Bronchial epithelial cell (primary cell): ENCODE data around the gene ATP2B3. TPM values are rescaled to one million over a fixed set of nuclear protein-coding genes. Genes with fewer than 3 reads are reported as not detected.

Experiments used
- DNase-seq: peaks from one replicate; pipeline ENCODE4 v3.0.0-alpha.2; 2010; ENCODE audit warnings: low read depth
- FAIRE-seq: peaks from 2 replicates; lab custom pipeline; 2011; peaks lifted over from hg19 to GRCh38; lab: Jason Lieb, UNC
- H3K27me3 ChIP-seq: 2 replicates; pipeline ENCODE4 v1.5.1; 2011; ENCODE audit warnings: low read length; ENCODE audit not compliant: control insufficient read depth, insufficient read depth
- H3K36me3 ChIP-seq: 2 replicates; pipeline ENCODE4 v1.5.1; 2011; ENCODE audit warnings: low read length; ENCODE audit not compliant: control insufficient read depth, insufficient read depth
- H3K4me3 ChIP-seq: 2 replicates; pipeline ENCODE4 v1.5.1; 2011; ENCODE audit warnings: mild to moderate bottlenecking, low read depth, low read length, control low read depth
- CTCF ChIP-seq: IDR thresholded peaks from 2 replicates; pipeline ENCODE4 v1.5.1; 2011; ENCODE audit warnings: mild to moderate bottlenecking, moderate library complexity, low read length, control low read depth, inconsistent platforms; ENCODE audit not compliant: insufficient read depth, severe bottlenecking
- total RNA-seq: library from RNA; depleted of rRNA; stranded (reverse); fragments of >200 nt; gene quantifications from 2 replicates; pipeline ENCODE4 v1.2.1, GENCODE V29; 2014

ATP2B3 gene
- total RNA-seq, 1 donor from 2014 or later = not detected

DNA sequence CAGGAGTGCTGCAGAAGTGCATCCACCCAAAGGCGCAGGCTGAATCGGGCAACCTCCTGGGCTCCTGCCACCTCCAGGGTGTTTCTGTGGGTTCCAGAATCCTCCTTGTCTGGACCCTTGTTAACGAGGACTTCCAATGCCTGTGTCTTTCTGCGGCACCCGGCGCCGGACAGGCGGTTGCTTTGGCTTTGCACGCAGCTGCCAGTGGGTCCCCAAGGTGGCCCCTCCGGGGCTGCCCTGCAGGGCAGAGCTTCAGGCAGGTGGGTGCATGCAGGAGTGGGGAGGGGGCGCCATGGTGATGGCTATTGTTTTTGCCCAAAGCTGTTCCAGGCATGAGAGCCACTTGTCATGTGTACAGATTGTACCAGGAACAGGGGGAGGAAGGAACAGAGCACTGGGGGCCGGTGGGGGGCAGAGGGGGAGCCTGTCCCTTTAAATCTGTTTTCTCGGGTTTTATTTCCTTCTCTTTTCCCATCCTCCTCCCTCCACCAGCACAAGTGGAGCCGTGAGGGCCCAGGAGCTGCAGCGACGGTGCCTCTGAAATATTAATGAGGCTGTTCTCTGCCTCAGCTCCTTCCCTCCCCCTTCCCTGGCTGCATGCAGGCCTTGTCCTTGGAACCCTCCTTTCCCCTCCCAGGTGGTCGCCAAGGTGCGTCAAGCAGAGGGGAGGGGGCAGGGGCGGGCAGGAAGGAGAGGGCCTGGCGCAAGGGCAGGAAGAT lies 13.1 kb downstream of the ATP2B3 start:
- TF ChIP-seq CTCF = no peak
- no peak for FAIRE-seq
- Histone ChIP-seq H3K4me3 (no peak overlapping the region), H3K27me3 (peaks cover 2% of the 10 kb centered on the region), H3K36me3 (no peaks in the 10 kb centered on the region)
- DNase-seq = no peak

DNA sequence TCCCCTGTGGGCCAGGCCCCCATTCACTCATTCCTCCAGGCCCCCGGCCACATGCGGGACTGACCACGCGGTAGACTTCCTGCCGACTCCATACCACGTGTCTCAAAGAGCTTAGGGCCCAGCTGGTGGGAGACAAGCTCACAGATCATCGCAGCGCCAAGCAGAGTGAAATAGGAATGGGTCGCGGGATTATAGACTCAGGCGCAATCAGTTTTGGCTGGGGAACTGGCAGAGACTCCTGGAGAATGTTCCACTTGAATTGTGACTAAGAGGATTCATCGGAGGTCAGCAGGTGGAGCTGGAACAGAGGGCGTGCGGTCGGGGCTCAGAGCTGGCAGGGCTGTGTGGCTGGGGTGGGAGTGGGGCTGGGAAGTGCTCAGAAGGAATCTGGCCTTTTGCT lies 15.6 kb downstream of the ATP2B3 start:
- peaks cover 2% of the 10 kb centered on the region for H3K27me3 ChIP-seq
- FAIRE-seq (no peak), DNase-seq (no peak)
- H3K36me3 ChIP-seq = no peaks in the 10 kb centered on the region
- H3K4me3 ChIP-seq = no peak overlapping the region
- no peak for TF ChIP-seq CTCF

- no peak for TF ChIP-seq CTCF
- Histone ChIP-seq H3K4me3 (no peak overlapping the region), H3K27me3 (no peaks in the 10 kb centered on the region), H3K36me3 (no peaks in the 10 kb centered on the region)
- DNase-seq (no peak), FAIRE-seq (no peak)
Measured at GRCh38 chrX:153537080-153537479, 19.6 kb downstream of the ATP2B3 start.

DNA sequence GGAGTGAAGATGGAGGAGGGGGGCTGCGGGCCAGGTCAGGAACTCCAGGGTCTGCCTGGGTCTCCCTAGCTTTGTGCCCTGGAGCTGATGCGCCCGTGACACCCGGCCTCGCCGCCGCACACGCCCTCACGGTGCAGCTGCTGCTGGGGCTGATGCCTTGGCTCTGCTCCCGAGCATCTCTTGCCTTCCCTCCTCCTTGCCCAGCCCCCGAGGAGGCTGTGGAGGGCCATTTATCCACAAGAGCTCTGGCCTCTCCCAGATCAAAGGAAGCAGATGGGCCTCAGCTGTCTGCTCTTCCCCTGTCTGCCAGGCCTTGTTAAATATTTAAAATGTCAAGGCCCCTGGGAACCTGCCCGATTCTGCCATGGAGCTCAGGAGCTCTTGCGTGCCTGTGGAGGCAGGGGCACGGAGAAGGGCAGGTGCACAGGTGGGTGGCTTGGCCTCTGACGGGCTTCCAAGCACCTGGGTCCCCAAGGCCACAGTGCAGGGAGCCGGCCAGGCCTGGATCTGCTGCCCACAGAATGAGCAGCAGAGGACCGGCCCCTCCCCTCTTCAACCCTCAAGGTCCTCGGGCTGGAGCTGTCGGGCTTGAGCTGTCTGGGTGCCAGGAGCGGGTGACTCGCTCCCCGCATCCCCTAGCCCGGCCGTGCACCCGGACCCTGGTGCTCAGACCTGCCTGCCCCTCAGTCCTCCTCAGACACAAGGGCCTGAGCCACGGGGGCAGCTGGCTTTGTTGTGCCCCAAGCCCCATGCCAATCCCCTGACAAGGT lies 20.3 kb downstream of the ATP2B3 start:
- Histone ChIP-seq H3K27me3 (no peaks in the 10 kb centered on the region), H3K36me3 (no peaks in the 10 kb centered on the region), H3K4me3 (no peak overlapping the region)
- DNase-seq (no peak), FAIRE-seq (no peak)
- no peak for TF ChIP-seq CTCF

DNA sequence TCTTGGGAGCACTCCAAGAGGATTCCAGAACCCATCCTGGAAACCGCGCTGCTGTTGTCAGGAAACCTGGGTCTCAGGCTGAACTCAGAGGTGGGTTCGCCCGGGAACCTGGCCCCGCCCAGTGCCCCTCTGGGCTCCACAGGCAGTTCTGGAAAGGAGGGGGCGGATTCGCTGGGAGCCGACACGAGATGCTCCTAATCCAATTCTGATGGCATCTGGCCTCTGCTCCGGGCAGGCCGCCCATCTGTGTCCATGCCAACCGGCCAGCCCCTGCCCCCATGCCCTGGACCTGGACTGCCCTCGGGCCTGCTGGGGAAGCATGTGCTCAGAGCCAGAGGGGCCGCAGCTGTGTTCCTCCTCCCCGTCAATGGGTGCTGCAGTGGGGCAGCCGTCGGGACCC lies 21.0 kb downstream of the ATP2B3 start:
- Histone ChIP-seq H3K4me3 (no peak overlapping the region), H3K36me3 (no peaks in the 10 kb centered on the region), H3K27me3 (no peaks in the 10 kb centered on the region)
- no peak for DNase-seq
- FAIRE-seq = no peak
- TF ChIP-seq CTCF = no peak
